Calu3 (cell line): ENCODE results near the gene C6orf47. TPM values are rescaled to one million over a fixed set of nuclear protein-coding genes. Genes with fewer than 3 reads are reported as not detected.

Source experiments
- BruUV-seq: library from RNA; stranded (reverse); fragments of 400-500 nt; replicated peaks from 2 replicates; lab custom pipeline; 2021; lab: Mats Ljungman, UMichigan
- CTCF ChIA-PET: fragments of 300-600 bp; sonication (Branson Sonifier 250); formaldehyde crosslinking; loops from one replicate; lab custom pipeline; 2022; ENCODE audit warnings: antibody characterized with exemption; lab: Charles Lee
- DNase-seq: peaks from one replicate; pipeline ENCODE4 v3.0.0; 2022
- H3K27ac Mint-ChIP-seq: one replicate; pipeline ENCODE4 v1.8.0; 2022; ENCODE audit warnings: mixed read lengths; ENCODE audit not compliant: unreplicated experiment
- H3K27me3 Mint-ChIP-seq: one replicate; pipeline ENCODE4 v1.8.0; 2022; ENCODE audit warnings: mixed read lengths; ENCODE audit not compliant: unreplicated experiment
- H3K36me3 Mint-ChIP-seq: one replicate; pipeline ENCODE4 v1.8.0; 2022; ENCODE audit warnings: mild to moderate bottlenecking, moderate library complexity, mixed read lengths; ENCODE audit not compliant: insufficient read depth, unreplicated experiment
- H3K4me1 Mint-ChIP-seq: one replicate; pipeline ENCODE4 v1.8.0; 2022; ENCODE audit warnings: mild to moderate bottlenecking, low read depth, mixed read lengths; ENCODE audit not compliant: unreplicated experiment
- H3K4me3 Mint-ChIP-seq: one replicate; pipeline ENCODE4 v1.8.0; 2022; ENCODE audit warnings: mild to moderate bottlenecking, low read depth, moderate library complexity, mixed read lengths; ENCODE audit not compliant: unreplicated experiment
- H3K9me3 Mint-ChIP-seq: one replicate; pipeline ENCODE4 v1.8.0; 2022; ENCODE audit warnings: low read depth, mixed read lengths; ENCODE audit not compliant: unreplicated experiment
- CTCF ChIP-seq: fragments of 200-600 bp; IDR thresholded peaks from one replicate; pipeline ENCODE4 v1.8.0; 2022; ENCODE audit warnings: antibody characterized with exemption; ENCODE audit not compliant: unreplicated experiment
- intact Hi-C: fragments of 100-400 bp; cut with micrococcal nuclease; formaldehyde crosslinking; loops from one replicate; pipeline ENCODE4 v1.10.0; 2022; ENCODE audit not compliant: unreplicated experiment
- total RNA-seq: library from RNA; stranded (reverse); gene quantifications from 2 replicates; pipeline ENCODE4 v1.2.3, GENCODE V29; 2022

C6orf47 gene
- total RNA-seq, 1 experiment from 2014 or later = 40.3 TPM

- peaks cover 56% of the 10 kb centered on the region for H3K4me1 Mint-ChIP-seq
- peaks cover 77% of the 10 kb centered on the region for H3K36me3 Mint-ChIP-seq
- no peaks in the 10 kb centered on the region for H3K9me3 Mint-ChIP-seq
- no peaks in the 10 kb centered on the region for H3K27me3 Mint-ChIP-seq
- no TSS peak for BruUV-seq
- H3K27ac Mint-ChIP-seq = no peak overlapping the region
- H3K4me3 Mint-ChIP-seq = peak overlapping the region; percentile 82
- intact Hi-C loops = no loop called here
- no peak for TF ChIP-seq CTCF
- CTCF ChIA-PET = interaction anchor here (1.5 kb wide), 1 partner anchor 13 kb away, joined by 4 read pairs; no protein-coding TSS in a partner anchor
- no peak for DNase-seq
Measured at GRCh38 chr6:31658158-31658688, 2.4 kb downstream of the C6orf47 start.

- CTCF ChIA-PET = interaction anchor here (1.5 kb wide), 1 partner anchor 14 kb away, joined by 4 read pairs; no protein-coding TSS in a partner anchor
- H3K27ac Mint-ChIP-seq = no peak overlapping the region
- H3K9me3 Mint-ChIP-seq = no peaks in the 10 kb centered on the region
- intact Hi-C loops = no loop called here
- peaks cover 77% of the 10 kb centered on the region for H3K36me3 Mint-ChIP-seq
- BruUV-seq = no TSS peak
- DNase-seq = no peak
- H3K4me1 Mint-ChIP-seq = peaks cover 54% of the 10 kb centered on the region
- TF ChIP-seq CTCF = no peak
- peak overlapping the region; percentile 82 for H3K4me3 Mint-ChIP-seq
- H3K27me3 Mint-ChIP-seq = no peaks in the 10 kb centered on the region
Measured at GRCh38 chr6:31657406-31658157, 3.0 kb downstream of the C6orf47 start.

- Mint-ChIP-seq H3K27ac (peak within 1 kb of the TSS; percentile 18), H3K4me3 (peak within 1 kb of the TSS; percentile 42), H3K9me3 (no peaks in the 10 kb centered on the region), H3K4me1 (peaks cover 53% of the 10 kb centered on the region), H3K27me3 (no peaks in the 10 kb centered on the region), H3K36me3 (peaks cover 80% of the 10 kb centered on the region)
- no peak for DNase-seq
- intact Hi-C loops = no loop called here
- CTCF ChIA-PET = interaction anchor here (1.1 to 1.2 kb wide), 2 partner anchors 31 to 35 kb away, joined by 3 to 5 read pairs; partner anchors contain the start of gene PRRC2A
- no peak for TF ChIP-seq CTCF
- BruUV-seq = no TSS peak
Measured at GRCh38 chr6:31655349-31656237, 5.0 kb downstream of the C6orf47 start, which contains the start of gene APOM. APOM (plus strand) TSS chr6:31655894; CDS start chr6:31655967, 73 bp downstream.
